ENCODE measurements around the gene FYTTD1. TPM values are rescaled to one million over a fixed set of nuclear protein-coding genes. Genes with fewer than 3 reads are reported as not detected.
"Not testable (repeated sequence)": the region's sequence is repeated elsewhere in the genome, so short reads cannot be mapped to it uniquely, and the experiment has no call there.

FYTTD1 gene
- total and polyA plus RNA-seq, 2 of the 4 experiments (the other 2 are of a cell fraction): 20.4 to 50.2 TPM

DNA sequence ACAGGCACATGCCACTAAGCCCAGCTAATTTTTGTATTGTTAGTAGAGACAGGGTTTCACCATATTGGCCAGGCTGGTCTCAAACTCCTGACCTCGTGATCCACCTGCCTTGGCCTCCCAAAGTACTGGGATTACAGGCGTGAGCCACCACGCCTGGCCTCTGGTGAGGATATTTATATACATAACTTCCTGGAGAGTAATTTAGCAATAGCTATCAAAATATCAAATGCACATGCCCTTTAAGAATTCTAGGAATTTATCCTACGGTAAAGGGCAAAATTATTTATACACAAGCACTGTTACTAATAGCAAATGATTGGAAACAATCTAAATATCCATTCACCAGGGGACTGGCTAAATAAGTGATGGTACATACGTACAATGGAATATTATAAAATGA, 38.7 kb upstream of the FYTTD1 start:
- H3K14ac ChIP-seq (replicated peaks; ENCODE audit: low read depth, low read length); H3K4me2 ChIP-seq (ENCODE audit: low read depth, low read length); H3K27me3 ChIP-seq (ENCODE audit: control insufficient read depth, insufficient read depth, low read length); intact Hi-C loops (cut with micrococcal nuclease); H3K18ac ChIP-seq (ENCODE audit: low read depth, low read length); in situ Hi-C loops (cut with MboI; ENCODE audit: low sequenced_read_pairs); H2BK15ac ChIP-seq (ENCODE audit: low read depth, low read length); H3K9ac ChIP-seq (ENCODE audit: low read depth, low read length); H4K5ac ChIP-seq (ENCODE audit: low read depth, low read length); H3K23ac ChIP-seq (ENCODE audit: low read depth, low read length); H2AK5ac ChIP-seq (ENCODE audit: low read depth, low read length); dilution Hi-C loops (cut with HindIII; ENCODE audit: low sequenced_read_pairs, unreplicated experiment); H2AFZ ChIP-seq (replicated peaks; ENCODE audit: low read length, poor library complexity); POLR2A ChIA-PET (ENCODE audit: unreplicated experiment); H3K4me1 ChIP-seq (ENCODE audit: control insufficient read depth, insufficient read depth, low read length); H3K9me3 ChIP-seq (ENCODE audit: control insufficient read depth, insufficient read depth, low read length); H3K56ac ChIP-seq (ENCODE audit: extremely low read depth, insufficient read depth, low read length); H3K36me3 ChIP-seq (ENCODE audit: control insufficient read depth, insufficient read depth, low read length); H4K8ac ChIP-seq (ENCODE audit: low read depth in 2 of 2, low read length in 2 of 2); H2BK120ac ChIP-seq (ENCODE audit: low read depth, low read length); H2AK9ac ChIP-seq (replicated peaks; ENCODE audit: low read depth, low read length, poor library complexity); BruUV-seq (replicated peaks); H2BK20ac ChIP-seq (ENCODE audit: low read depth, low read length); H4K20me1 ChIP-seq (ENCODE audit: insufficient read depth, low read length); H3K4ac ChIP-seq (ENCODE audit: low read depth, low read length); H3K4me3 ChIP-seq (ENCODE audit: insufficient read depth, low read depth, low read length); H3K27ac ChIP-seq (ENCODE audit: insufficient read depth, low read length); H4K91ac ChIP-seq (ENCODE audit: insufficient read depth, low read depth, low read length): not testable (repeated sequence)
- CTCF ChIA-PET: interaction anchor here (1.3 kb wide), 1 partner anchor 11 kb away, joined by 3 read pairs; no protein-coding TSS in a partner anchor
- ATAC-seq (ENCODE audit: low read depth): 0 out of 2 replicates have a peak, but pooled peaks have one; percentile 2
- Histone ChIP-seq H3K79me1 (ENCODE audit: low read depth in 1 of 2, low read length in 2 of 2) (peaks cover 10 to 33% of the 10 kb centered on the region in 2 experiments; a peak in 3 of 4 replicates), H3K9me1 (ENCODE audit: insufficient read depth, low read length) (peaks cover 10% of the 10 kb centered on the region; the same call in 1 of the 2 replicates), H2BK5ac (ENCODE audit: low read depth, low read length, poor library complexity, severe bottlenecking) (peak overlapping the region; percentile 95)
- peak; percentile 60 for DNase-seq
- 0 out of 2 replicates have a peak, but pooled peaks have one; percentile 5 for TF ChIP-seq CEBPB (IDR thresholded peaks at IDR 0.05; ENCODE audit: low read depth, low read length)
- WGBS, 2 experiments (ENCODE audit: extremely low coverage in 2 of 2, insufficient read length in 1 of 2): no CpG with 5 or more reads among the region's 5 CpGs
